ENCODE measurements around the gene LARP6.
"Not testable (repeated sequence)": the region's sequence is repeated elsewhere in the genome, so short reads cannot be mapped to it uniquely, and the experiment has no call there.

LARP6 gene

GRCh38 chr15:70869346-70869745 is 15.4 kb upstream of the LARP6 start:
- TF ChIP-seq, protein P1, sequence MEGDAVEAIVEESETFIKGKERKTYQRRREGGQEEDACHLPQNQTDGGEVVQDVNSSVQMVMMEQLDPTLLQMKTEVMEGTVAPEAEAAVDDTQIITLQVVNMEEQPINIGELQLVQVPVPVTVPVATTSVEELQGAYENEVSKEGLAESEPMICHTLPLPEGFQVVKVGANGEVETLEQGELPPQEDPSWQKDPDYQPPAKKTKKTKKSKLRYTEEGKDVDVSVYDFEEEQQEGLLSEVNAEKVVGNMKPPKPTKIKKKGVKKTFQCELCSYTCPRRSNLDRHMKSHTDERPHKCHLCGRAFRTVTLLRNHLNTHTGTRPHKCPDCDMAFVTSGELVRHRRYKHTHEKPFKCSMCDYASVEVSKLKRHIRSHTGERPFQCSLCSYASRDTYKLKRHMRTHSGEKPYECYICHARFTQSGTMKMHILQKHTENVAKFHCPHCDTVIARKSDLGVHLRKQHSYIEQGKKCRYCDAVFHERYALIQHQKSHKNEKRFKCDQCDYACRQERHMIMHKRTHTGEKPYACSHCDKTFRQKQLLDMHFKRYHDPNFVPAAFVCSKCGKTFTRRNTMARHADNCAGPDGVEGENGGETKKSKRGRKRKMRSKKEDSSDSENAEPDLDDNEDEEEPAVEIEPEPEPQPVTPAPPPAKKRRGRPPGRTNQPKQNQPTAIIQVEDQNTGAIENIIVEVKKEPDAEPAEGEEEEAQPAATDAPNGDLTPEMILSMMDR (IDR thresholded peaks at IDR 0.05; ENCODE audit: insufficient read depth, low read depth, low read length, missing control alignments) = no peak
- no peak for DNase-seq (ENCODE audit: low read depth)
- H3K4me3 ChIP-seq (ENCODE audit: low read depth, low read length) = no peak overlapping the region

GRCh38 chr15:70867911-70868467 is 14.0 kb upstream of the LARP6 start:
- DNase-seq (ENCODE audit: low read depth) = no peak

DNA sequence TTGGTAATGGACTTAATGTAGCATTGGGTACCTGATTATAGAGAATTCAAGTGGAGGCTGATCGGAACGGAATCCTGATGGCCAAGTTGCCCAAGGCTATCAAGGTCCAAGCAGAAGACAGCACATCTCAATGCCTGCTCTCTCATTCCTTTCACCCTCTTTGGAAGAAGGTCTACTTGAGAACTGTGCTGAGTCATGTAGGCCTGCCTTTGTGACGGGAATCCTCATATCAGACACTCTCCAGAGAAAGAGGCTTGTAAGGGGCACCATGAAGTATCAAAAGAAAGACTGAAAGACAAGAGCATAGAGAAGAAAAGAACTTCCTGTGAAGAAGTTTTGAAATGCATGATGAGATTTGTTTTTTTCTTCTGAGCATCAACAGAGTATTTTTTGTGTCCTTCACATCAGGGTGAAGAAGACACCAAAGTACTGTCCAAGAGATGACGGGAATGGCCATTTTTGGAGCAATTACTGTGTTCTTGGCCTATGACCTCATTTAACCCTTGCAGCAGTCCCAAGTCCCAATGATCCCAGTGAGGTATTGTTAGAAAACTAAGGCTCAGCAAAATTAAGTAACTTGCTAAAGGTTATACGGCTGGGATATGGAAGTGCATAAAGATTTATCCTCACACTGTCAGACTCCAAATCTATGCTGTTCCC is 13.2 kb upstream of the LARP6 start:
- DNase-seq (ENCODE audit: low read depth) = no peak

More at GRCh38 chr15:70867911-70868467, 14.0 kb upstream of the LARP6 start:
- TF ChIP-seq, protein P1 (IDR thresholded peaks at IDR 0.05; ENCODE audit: insufficient read depth, low read depth, low read length, missing control alignments) = no peak
- H3K4me3 ChIP-seq (ENCODE audit: low read depth, low read length) = no peak overlapping the region

GRCh38 chr15:70863450-70864218 is 9.7 kb upstream of the LARP6 start:
- no peak for DNase-seq (ENCODE audit: low read depth)

More for the DNA sequence above, 13.2 kb upstream of the LARP6 start:
- H3K4me3 ChIP-seq (ENCODE audit: low read depth, low read length) = no peak overlapping the region
- TF ChIP-seq, protein P1 (IDR thresholded peaks at IDR 0.05; ENCODE audit: insufficient read depth, low read depth, low read length, missing control alignments) = no peak

DNA sequence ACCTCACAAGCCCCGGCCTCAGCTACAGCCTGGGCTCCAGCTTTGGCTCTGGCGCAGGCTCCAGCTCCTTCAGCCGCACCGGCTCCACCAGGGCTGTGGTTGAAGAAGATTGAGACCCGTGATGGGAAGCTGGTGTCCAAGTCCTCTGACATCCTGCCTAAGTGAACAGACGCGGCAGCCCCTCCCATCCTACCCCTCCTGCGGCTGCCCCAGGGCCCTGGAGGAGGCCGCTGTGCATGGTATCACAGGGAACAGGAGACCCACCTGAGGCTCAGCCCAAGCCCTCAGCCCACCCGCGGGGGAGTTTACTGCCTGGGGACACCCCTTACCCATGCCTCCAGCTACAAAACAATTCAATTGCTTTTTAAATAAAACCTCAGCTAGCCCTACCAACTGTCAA is 6.0 kb upstream of the LARP6 start:
- no peak for DNase-seq (ENCODE audit: low read depth)
- TF ChIP-seq, protein P1 (IDR thresholded peaks at IDR 0.05; ENCODE audit: insufficient read depth, low read depth, low read length, missing control alignments) = no peak
- H3K4me3 ChIP-seq (ENCODE audit: low read depth, low read length) = no peak overlapping the region

More at GRCh38 chr15:70863450-70864218, 9.7 kb upstream of the LARP6 start:
- TF ChIP-seq, protein P1 (IDR thresholded peaks at IDR 0.05; ENCODE audit: insufficient read depth, low read depth, low read length, missing control alignments) = no peak
- H3K4me3 ChIP-seq (ENCODE audit: low read depth, low read length) = no peak overlapping the region

DNA sequence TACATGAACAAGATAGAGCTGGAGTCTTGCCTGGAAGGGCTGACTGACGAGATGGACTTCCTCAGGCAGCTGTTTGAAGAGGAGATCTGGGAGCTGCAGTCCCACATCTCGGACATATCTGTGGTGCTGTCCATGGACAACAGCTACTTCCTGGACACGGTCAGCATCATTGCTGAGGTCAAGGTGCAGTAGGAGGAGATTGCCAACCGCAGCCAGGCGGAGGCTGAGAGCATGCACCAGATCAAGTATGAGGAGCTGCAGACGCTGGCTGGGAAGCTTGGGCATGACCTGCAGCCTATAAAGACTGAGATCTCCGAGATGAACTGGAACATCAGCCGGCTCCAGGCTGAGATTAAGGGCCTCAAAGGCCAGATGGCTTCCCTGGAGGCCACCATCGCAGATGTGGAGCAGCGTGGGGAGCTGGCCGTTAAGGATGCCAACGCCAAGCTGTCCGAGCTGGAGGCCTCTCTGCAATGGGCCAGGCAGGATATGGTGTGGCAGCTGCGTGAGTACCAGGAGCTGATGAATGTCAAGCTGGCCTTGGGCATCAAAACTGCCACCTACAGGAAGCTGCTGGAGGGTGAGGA is 5.5 kb upstream of the LARP6 start:
- no peak overlapping the region for H3K4me3 ChIP-seq (ENCODE audit: low read depth, low read length)
- DNase-seq (ENCODE audit: low read depth) = no peak
- TF ChIP-seq, protein P1 (IDR thresholded peaks at IDR 0.05; ENCODE audit: insufficient read depth, low read depth, low read length, missing control alignments) = no peak

DNA sequence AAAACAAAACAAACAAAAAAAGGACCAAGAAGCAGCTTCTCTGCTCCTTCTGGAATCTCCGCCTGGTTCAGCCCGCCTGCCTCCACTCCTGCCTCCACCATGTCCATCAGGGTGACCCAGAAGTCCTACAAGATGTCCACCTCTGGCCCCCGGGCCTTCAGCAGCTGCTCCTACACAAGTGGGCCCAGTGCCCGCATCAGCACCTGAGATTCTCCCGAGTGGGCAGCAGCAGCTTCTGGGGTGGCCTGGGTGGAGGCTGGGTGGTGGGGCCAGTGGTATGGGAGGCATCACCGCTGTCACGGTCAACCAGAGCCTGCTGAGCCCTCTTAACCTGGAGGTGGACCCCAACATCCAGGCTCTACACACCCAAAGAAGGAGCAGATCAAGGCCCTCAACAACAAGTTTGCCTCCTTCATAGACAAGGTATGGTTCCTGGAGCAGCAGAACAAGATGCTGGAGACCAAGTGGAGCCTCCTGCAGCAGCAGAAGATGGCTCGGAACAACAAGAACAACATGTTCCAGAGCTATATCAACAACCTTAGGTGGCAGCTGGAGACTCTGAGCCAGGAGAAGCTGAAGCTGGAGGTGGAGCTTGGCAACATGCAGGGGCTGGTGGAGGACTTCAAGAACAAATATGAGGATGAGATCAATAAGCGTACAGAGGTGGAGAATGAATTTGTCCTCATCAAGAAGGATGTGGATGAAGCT is 4.8 kb upstream of the LARP6 start:
- DNase-seq (ENCODE audit: low read depth); H3K4me3 ChIP-seq (ENCODE audit: low read depth, low read length): not testable (repeated sequence)

Data from GM12865 (cell line).